ENCODE data around the gene ZNF697.

ZNF697 gene

DNA sequence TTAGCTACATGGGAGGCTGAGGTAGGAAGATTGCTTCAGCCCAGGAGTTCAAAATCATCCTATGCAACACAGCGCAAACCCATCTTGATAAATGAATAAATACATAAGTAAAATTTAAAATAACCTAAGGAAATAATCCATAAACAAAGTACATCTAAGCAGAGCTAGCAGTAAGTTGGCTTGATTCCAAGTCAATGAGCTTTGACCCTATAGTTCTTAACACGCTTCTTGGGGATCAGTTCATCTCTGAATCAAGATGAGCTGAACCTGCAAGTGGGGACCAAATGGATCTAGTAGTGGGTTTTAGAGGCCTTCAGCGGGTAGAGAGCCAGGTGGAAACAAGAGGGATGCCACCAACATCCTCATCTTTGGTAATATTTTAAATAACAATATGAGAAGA is 32.1 kb upstream of the ZNF697 start:
- Histone ChIP-seq H3K9ac (ENCODE audit: low read length) (no peak overlapping the region), H3K27me3 (ENCODE audit: control insufficient read depth, insufficient read depth, low read length) (no peaks in the 10 kb centered on the region), H3K27ac (ENCODE audit: low read depth, low read length) (no peak overlapping the region), H3K9me3 (ENCODE audit: control insufficient read depth, insufficient read depth, low read depth, low read length) (no peaks in the 10 kb centered on the region), H3K4me1 (ENCODE audit: control insufficient read depth, insufficient read depth, low read length) (peaks cover 20% of the 10 kb centered on the region), H3K36me3 (ENCODE audit: control insufficient read depth, insufficient read depth, low read length) (no peaks in the 10 kb centered on the region), H3K4me3 (ENCODE audit: low read depth, low read length) (no peak overlapping the region)

GRCh38 chr1:119679223-119679622 is 31.2 kb upstream of the ZNF697 start:
- H3K36me3 ChIP-seq (ENCODE audit: control insufficient read depth, insufficient read depth, low read length): no peaks in the 10 kb centered on the region
- no peak overlapping the region for H3K9ac ChIP-seq (ENCODE audit: low read length)
- no peaks in the 10 kb centered on the region for H3K27me3 ChIP-seq (ENCODE audit: control insufficient read depth, insufficient read depth, low read length)
- no peaks in the 10 kb centered on the region for H3K9me3 ChIP-seq (ENCODE audit: control insufficient read depth, insufficient read depth, low read depth, low read length)
- no peak overlapping the region for H3K4me3 ChIP-seq (ENCODE audit: low read depth, low read length)
- H3K4me1 ChIP-seq (ENCODE audit: control insufficient read depth, insufficient read depth, low read length): peaks cover 30% of the 10 kb centered on the region
- H3K27ac ChIP-seq (ENCODE audit: low read depth, low read length): peak overlapping the region; percentile 20; the same call in 1 of the 2 replicates

DNA sequence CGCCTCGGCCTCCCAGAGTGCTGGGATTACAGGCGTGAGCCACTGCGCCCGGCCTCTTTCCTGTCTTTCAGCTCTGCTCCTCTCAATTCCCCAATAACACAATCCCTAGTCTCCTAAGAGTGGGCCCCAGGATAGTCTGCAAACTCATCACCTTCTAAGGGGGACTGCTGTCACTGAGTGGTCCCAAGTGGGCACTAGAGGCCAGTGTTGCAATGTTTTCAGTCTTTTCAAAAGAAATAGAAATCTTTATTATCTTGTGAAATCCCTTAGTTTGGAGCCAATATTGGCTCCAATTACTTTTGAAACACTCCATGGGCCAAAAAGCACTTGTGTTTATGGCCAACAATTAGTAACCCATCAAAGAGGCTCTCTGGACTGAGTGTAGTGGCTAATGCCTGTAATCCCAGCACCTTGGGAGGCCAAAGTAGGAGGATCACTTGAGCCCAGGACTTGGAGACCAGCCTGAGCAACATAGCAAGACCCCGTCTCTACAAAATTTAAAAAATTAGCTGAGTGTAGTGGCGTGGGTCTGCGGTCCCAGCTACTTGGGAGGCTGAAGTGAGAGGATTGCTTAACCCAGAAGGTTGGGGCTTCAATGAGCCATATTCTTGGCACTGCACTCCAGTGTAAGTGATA is 28.6 kb upstream of the ZNF697 start:
- Histone ChIP-seq H3K27me3 (ENCODE audit: control insufficient read depth, insufficient read depth, low read length) (no peaks in the 10 kb centered on the region), H3K4me1 (ENCODE audit: control insufficient read depth, insufficient read depth, low read length) (peaks cover 43% of the 10 kb centered on the region), H3K9ac (ENCODE audit: low read length) (no peak overlapping the region), H3K36me3 (ENCODE audit: control insufficient read depth, insufficient read depth, low read length) (no peaks in the 10 kb centered on the region), H3K9me3 (ENCODE audit: control insufficient read depth, insufficient read depth, low read depth, low read length) (no peaks in the 10 kb centered on the region), H3K27ac (ENCODE audit: low read depth, low read length) (no peak overlapping the region), H3K4me3 (ENCODE audit: low read depth, low read length) (no peak overlapping the region)

DNA sequence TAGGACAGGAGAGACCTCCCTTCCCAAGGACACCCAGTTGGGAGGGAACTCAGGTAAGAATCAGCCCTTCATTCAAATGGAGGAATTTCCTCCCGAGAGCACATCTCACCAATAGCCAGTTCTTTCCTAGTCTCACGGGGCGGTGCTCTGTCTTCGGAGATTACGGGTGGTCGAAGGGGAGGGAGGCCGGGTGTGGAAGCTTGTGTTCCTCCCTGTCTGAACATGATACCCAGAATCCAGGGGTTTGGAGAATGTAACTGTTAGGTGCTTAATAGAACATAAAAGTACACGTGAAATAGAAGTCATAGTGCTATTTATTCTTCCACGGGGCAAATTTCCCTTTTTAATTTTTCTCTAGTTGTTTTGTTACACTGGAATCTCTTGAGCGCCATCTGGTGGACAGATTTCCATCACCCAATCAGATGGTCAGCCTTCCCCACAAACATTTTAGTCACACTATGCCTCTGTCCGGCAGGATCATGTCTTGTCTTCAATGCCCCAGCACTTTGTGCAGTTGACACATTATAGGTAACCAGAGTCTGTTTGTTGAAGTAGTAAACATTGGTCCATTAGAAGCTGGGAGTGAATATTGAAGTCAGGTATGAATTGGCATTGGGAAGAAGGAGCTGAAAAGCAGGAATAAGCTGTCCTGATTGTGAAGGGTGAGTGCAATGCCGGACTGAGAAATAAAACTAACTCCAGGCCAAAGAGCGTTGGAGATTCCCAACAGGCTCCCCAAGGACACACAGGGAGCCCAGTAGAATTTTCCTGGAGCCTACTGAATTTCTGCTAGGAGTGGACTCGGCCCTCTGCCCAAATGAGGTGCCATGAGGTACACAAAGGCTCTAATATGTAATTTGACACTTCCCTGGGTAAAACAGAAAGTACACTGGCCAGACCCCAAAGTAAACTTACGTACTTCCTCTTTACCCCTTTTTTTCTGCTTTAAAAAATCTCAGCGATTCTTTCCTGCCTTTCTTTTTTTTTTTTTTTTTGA is 27.6 kb upstream of the ZNF697 start:
- no peaks in the 10 kb centered on the region for H3K36me3 ChIP-seq (ENCODE audit: control insufficient read depth, insufficient read depth, low read length)
- no peak overlapping the region for H3K9ac ChIP-seq (ENCODE audit: low read length)
- H3K4me3 ChIP-seq (ENCODE audit: low read depth, low read length): peak overlapping the region; percentile 53
- no peak overlapping the region for H3K27ac ChIP-seq (ENCODE audit: low read depth, low read length)
- peaks cover 43% of the 10 kb centered on the region for H3K4me1 ChIP-seq (ENCODE audit: control insufficient read depth, insufficient read depth, low read length)
- no peaks in the 10 kb centered on the region for H3K9me3 ChIP-seq (ENCODE audit: control insufficient read depth, insufficient read depth, low read depth, low read length)
- H3K27me3 ChIP-seq (ENCODE audit: control insufficient read depth, insufficient read depth, low read length): no peaks in the 10 kb centered on the region

DNA sequence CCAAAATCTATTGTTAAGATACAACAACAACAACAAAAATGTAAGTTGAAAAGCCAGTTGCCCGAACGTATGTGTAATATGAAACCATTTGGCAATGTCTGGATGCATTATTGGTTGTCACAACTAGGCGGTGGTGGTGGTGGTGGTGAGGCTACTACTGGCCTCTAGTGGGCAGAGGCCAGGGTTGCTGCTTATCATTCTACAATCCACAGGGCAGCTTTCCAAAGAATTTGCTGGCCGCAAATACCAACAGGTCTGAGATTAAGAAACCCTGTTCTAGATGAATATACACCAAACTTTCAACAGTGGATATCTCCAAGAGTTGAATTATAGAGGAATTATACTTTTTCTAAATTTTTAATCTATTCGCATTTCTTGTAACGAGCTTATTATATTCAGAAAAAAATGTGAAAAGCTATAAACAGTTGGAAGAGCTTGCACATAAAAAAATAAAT is 26.8 kb upstream of the ZNF697 start:
- Histone ChIP-seq H3K9me3 (ENCODE audit: control insufficient read depth, insufficient read depth, low read depth, low read length) (no peaks in the 10 kb centered on the region), H3K36me3 (ENCODE audit: control insufficient read depth, insufficient read depth, low read length) (no peaks in the 10 kb centered on the region), H3K27ac (ENCODE audit: low read depth, low read length) (peak overlapping the region; percentile 62; the same call in 1 of the 2 replicates), H3K4me3 (ENCODE audit: low read depth, low read length) (no peak overlapping the region), H3K9ac (ENCODE audit: low read length) (no peak overlapping the region), H3K4me1 (ENCODE audit: control insufficient read depth, insufficient read depth, low read length) (peaks cover 41% of the 10 kb centered on the region), H3K27me3 (ENCODE audit: control insufficient read depth, insufficient read depth, low read length) (no peaks in the 10 kb centered on the region)

DNA sequence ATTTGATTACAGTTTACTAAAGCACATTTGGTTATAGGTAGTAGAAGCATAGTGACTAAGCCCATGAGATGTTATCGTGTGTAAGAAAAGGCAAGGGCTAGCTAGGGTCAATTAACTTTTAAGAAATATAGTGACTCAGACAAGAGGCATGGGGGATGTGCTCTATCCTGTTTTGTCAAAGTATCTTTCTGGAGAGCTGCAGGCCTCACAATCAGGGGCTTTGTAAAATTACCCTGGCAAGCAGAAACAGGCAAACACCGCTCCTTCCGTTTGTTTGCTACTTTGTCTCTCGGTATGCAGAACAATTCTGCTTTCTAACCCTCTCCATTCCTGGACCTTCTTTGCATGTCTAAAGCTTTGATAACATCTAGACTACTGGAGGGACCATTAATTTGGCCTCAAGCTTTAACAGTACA is 26.1 kb upstream of the ZNF697 start:
- Histone ChIP-seq H3K9ac (ENCODE audit: low read length) (peak overlapping the region; percentile 40), H3K9me3 (ENCODE audit: control insufficient read depth, insufficient read depth, low read depth, low read length) (no peaks in the 10 kb centered on the region), H3K4me3 (ENCODE audit: low read depth, low read length) (peak overlapping the region; percentile 9; the same call in 1 of the 2 replicates), H3K27me3 (ENCODE audit: control insufficient read depth, insufficient read depth, low read length) (no peaks in the 10 kb centered on the region), H3K4me1 (ENCODE audit: control insufficient read depth, insufficient read depth, low read length) (peaks cover 34% of the 10 kb centered on the region), H3K27ac (ENCODE audit: low read depth, low read length) (peak overlapping the region; percentile 62; the same call in 1 of the 2 replicates), H3K36me3 (ENCODE audit: control insufficient read depth, insufficient read depth, low read length) (no peaks in the 10 kb centered on the region)

GRCh38 chr1:119673171-119673940 is 25.3 kb upstream of the ZNF697 start:
- Histone ChIP-seq H3K27me3 (ENCODE audit: control insufficient read depth, insufficient read depth, low read length) (no peaks in the 10 kb centered on the region), H3K4me3 (ENCODE audit: low read depth, low read length) (no peak overlapping the region), H3K36me3 (ENCODE audit: control insufficient read depth, insufficient read depth, low read length) (no peaks in the 10 kb centered on the region), H3K9me3 (ENCODE audit: control insufficient read depth, insufficient read depth, low read depth, low read length) (no peaks in the 10 kb centered on the region), H3K4me1 (ENCODE audit: control insufficient read depth, insufficient read depth, low read length) (peaks cover 27% of the 10 kb centered on the region), H3K27ac (ENCODE audit: low read depth, low read length) (peak overlapping the region; percentile 62; the same call in 1 of the 2 replicates), H3K9ac (ENCODE audit: low read length) (no peak overlapping the region)

- no peak overlapping the region for H3K27ac ChIP-seq (ENCODE audit: low read depth, low read length)
- H3K4me3 ChIP-seq (ENCODE audit: low read depth, low read length): no peak overlapping the region
- no peaks in the 10 kb centered on the region for H3K36me3 ChIP-seq (ENCODE audit: control insufficient read depth, insufficient read depth, low read length)
- no peaks in the 10 kb centered on the region for H3K27me3 ChIP-seq (ENCODE audit: control insufficient read depth, insufficient read depth, low read length)
- peaks cover 26% of the 10 kb centered on the region for H3K4me1 ChIP-seq (ENCODE audit: control insufficient read depth, insufficient read depth, low read length)
- no peaks in the 10 kb centered on the region for H3K9me3 ChIP-seq (ENCODE audit: control insufficient read depth, insufficient read depth, low read depth, low read length)
- H3K9ac ChIP-seq (ENCODE audit: low read length): no peak overlapping the region
These were observed 22.8 kb upstream of the ZNF697 start for GRCh38 chr1:119670898-119671297.

GRCh38 chr1:119667173-119667572 is 19.1 kb upstream of the ZNF697 start:
- Histone ChIP-seq H3K27ac (ENCODE audit: low read depth, low read length) (no peak overlapping the region), H3K27me3 (ENCODE audit: control insufficient read depth, insufficient read depth, low read length) (no peaks in the 10 kb centered on the region), H3K4me1 (ENCODE audit: control insufficient read depth, insufficient read depth, low read length) (no peaks in the 10 kb centered on the region), H3K4me3 (ENCODE audit: low read depth, low read length) (no peak overlapping the region), H3K9me3 (ENCODE audit: control insufficient read depth, insufficient read depth, low read depth, low read length) (no peaks in the 10 kb centered on the region), H3K9ac (ENCODE audit: low read length) (no peak overlapping the region), H3K36me3 (ENCODE audit: control insufficient read depth, insufficient read depth, low read length) (no peaks in the 10 kb centered on the region)

DNA sequence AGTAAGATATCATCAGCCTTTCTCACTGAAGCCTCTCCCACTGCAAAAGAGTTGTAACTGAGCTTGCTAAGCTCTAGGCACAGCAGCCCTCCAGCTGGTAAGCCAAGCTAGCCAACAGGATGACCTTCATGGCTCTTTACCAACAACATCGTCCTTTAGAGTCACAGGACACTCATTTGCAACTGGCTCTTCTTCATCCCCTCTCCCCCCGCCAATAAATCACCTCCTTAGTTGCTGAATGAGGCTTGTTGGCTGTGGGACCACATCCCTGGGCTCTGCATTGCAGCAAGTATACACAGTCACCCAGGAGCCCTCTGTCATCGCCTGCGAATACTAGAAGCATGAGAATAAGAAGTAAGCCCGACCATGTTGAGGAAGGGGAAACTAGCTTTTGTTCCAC is 16.0 kb upstream of the ZNF697 start:
- no peaks in the 10 kb centered on the region for H3K27me3 ChIP-seq (ENCODE audit: control insufficient read depth, insufficient read depth, low read length)
- H3K9me3 ChIP-seq (ENCODE audit: control insufficient read depth, insufficient read depth, low read depth, low read length): no peaks in the 10 kb centered on the region
- peaks cover 15% of the 10 kb centered on the region for H3K4me1 ChIP-seq (ENCODE audit: control insufficient read depth, insufficient read depth, low read length)
- no peak overlapping the region for H3K9ac ChIP-seq (ENCODE audit: low read length)
- H3K4me3 ChIP-seq (ENCODE audit: low read depth, low read length): no peak overlapping the region
- H3K27ac ChIP-seq (ENCODE audit: low read depth, low read length): no peak overlapping the region
- no peaks in the 10 kb centered on the region for H3K36me3 ChIP-seq (ENCODE audit: control insufficient read depth, insufficient read depth, low read length)
